ENCODE data around the gene CA11.

Gene CA11

GRCh38 chr19:48628486-48629296 lies 17.3 kb downstream of the CA11 start:
- no peak for DNase-seq (ENCODE audit: low read depth)

GRCh38 chr19:48627865-48628314 lies 18.1 kb downstream of the CA11 start:
- no peak for DNase-seq (ENCODE audit: low read depth)

GRCh38 chr19:48627201-48627864 lies 18.7 kb downstream of the CA11 start:
- no peak for DNase-seq (ENCODE audit: low read depth)

GRCh38 chr19:48625891-48626327 lies 20.1 kb downstream of the CA11 start:
- DNase-seq (ENCODE audit: low read depth), result no peak

GRCh38 chr19:48624791-48625723 lies 20.9 kb downstream of the CA11 start:
- no peak for DNase-seq (ENCODE audit: low read depth)

- peak; percentile 94 for DNase-seq (ENCODE audit: low read depth)
Observed at GRCh38 chr19:48624067-48624594, 21.9 kb downstream of the CA11 start.

- no peak for DNase-seq (ENCODE audit: low read depth)
Observed at GRCh38 chr19:48623556-48624066, 22.4 kb downstream of the CA11 start.

GRCh38 chr19:48619692-48620585 lies 26.0 kb downstream of the CA11 start:
- no peak for DNase-seq (ENCODE audit: low read depth)

- peak; percentile 90 for DNase-seq (ENCODE audit: low read depth)
Observed at GRCh38 chr19:48618916-48619691, 26.9 kb downstream of the CA11 start, which contains the start of the genes RPL18 and SPHK2. Gene RPL18, minus strand, starts transcription at chr19:48619178. Its CDS starts 35 bp downstream, at chr19:48619143. Gene SPHK2, plus strand, starts transcription at chr19:48619506. Its CDS starts 1,009 bp downstream, at chr19:48620515.

- DNase-seq (ENCODE audit: low read depth), result no peak
Observed at GRCh38 chr19:48618278-48618915, 27.6 kb downstream of the CA11 start.

GRCh38 chr19:48617146-48617937 lies 28.6 kb downstream of the CA11 start:
- DNase-seq (ENCODE audit: low read depth), result no peak

GRCh38 chr19:48616491-48617056 lies 29.4 kb downstream of the CA11 start:
- DNase-seq (ENCODE audit: low read depth), result no peak

- DNase-seq (ENCODE audit: low read depth), result no peak
Observed at GRCh38 chr19:48616041-48616436, 29.9 kb downstream of the CA11 start.

- DNase-seq (ENCODE audit: low read depth), result no peak
Observed at GRCh38 chr19:48615231-48616040, 30.6 kb downstream of the CA11 start.

- DNase-seq (ENCODE audit: low read depth), result no peak
Observed at GRCh38 chr19:48614436-48615230, 31.4 kb downstream of the CA11 start, which contains the start of gene FAM83E. Gene FAM83E, minus strand, starts transcription at chr19:48615076. Its CDS starts 1,704 bp downstream, at chr19:48613372.

- no peak for DNase-seq (ENCODE audit: low read depth)
Observed at GRCh38 chr19:48613852-48614435, 32.0 kb downstream of the CA11 start.
